Upper lobe of right lung (tissue), 1 donor: ENCODE measurements around the gene MLN. TPM values are rescaled to one million over a fixed set of nuclear protein-coding genes. Genes with fewer than 3 reads are reported as not detected.

Experiments used
- ATAC-seq: fragments of 200-7000 bp; cut with Tn5 transposase; one replicate; pipeline ENCODE4 v1.9.1; 2020; ENCODE audit warnings: mild to moderate bottlenecking, moderate library complexity
- DNase-seq: peaks from one replicate; pipeline ENCODE4 v3.0.0-alpha.2; 2020
- H3K27ac ChIP-seq: fragments of 200-600 bp; one replicate; pipeline ENCODE4 v1.8.0; 2022
- H3K27me3 ChIP-seq: fragments of 200-600 bp; one replicate; pipeline ENCODE4 v1.8.0; 2022; ENCODE audit warnings: mild to moderate bottlenecking
- H3K36me3 ChIP-seq: fragments of 200-600 bp; one replicate; pipeline ENCODE4 v1.8.0; 2022
- H3K4me1 ChIP-seq: fragments of 200-600 bp; one replicate; pipeline ENCODE4 v1.8.0; 2022
- H3K4me3 ChIP-seq: fragments of 200-600 bp; one replicate; pipeline ENCODE4 v1.8.0; 2022; ENCODE audit warnings: mild to moderate bottlenecking
- H3K9me3 ChIP-seq: fragments of 200-600 bp; one replicate; pipeline ENCODE4 v1.8.0; 2022
- intact Hi-C: fragments of 100-400 bp; cut with DNase I; formaldehyde crosslinking; loops from one replicate; pipeline ENCODE4 v1.11.0; 2022
- total RNA-seq: library from RNA; stranded (reverse); fragmentation: NEBNext Ultra II Directional; extraction: Animal tissue kit (Norgen Biotek cat#: 25700); gene quantifications from one replicate; pipeline ENCODE4 v1.2.1, GENCODE V29; 2021
- TF ChIP-seq, protein P1 (sequence below): fragments of 200-600 bp; IDR thresholded peaks from one replicate; pipeline ENCODE4 v1.8.0; 2022; ENCODE audit warnings: antibody characterized with exemption
- donor health status: DM: no; HTN: yes; CAD: no; lungs with severe emphysema.

The MLN gene
- total RNA-seq, 1 donor from 2014 or later: not detected

DNA sequence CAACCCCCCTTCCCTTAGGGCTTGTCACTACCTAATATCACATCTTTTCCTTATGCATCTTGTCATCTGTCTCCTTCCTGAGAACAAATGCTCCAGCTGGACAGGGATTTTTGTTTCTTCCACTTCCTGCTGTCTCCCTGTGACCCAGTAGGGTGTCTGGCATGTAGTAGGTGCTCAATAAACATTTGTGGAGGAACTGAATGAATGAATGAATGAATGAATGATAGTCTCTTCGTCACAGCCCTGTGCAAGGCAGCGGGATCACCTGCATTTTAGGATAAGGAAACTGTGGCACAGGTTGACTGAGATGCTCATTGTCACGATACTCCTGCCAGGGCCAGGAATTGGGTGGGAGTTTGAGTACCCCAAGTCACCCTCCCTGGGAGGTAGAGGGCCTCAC, 29.0 kb downstream of the MLN start:
- ATAC-seq (no peak), DNase-seq (no peak)
- TF ChIP-seq, protein P1, sequence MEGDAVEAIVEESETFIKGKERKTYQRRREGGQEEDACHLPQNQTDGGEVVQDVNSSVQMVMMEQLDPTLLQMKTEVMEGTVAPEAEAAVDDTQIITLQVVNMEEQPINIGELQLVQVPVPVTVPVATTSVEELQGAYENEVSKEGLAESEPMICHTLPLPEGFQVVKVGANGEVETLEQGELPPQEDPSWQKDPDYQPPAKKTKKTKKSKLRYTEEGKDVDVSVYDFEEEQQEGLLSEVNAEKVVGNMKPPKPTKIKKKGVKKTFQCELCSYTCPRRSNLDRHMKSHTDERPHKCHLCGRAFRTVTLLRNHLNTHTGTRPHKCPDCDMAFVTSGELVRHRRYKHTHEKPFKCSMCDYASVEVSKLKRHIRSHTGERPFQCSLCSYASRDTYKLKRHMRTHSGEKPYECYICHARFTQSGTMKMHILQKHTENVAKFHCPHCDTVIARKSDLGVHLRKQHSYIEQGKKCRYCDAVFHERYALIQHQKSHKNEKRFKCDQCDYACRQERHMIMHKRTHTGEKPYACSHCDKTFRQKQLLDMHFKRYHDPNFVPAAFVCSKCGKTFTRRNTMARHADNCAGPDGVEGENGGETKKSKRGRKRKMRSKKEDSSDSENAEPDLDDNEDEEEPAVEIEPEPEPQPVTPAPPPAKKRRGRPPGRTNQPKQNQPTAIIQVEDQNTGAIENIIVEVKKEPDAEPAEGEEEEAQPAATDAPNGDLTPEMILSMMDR: no peak
- intact Hi-C loops: loop anchor here (5.0 to 10.0 kb wide), 2 partner anchors 253 to 380 kb away; no protein-coding TSS in a partner anchor
- Histone ChIP-seq H3K4me1 (peaks cover 30% of the 10 kb centered on the region), H3K9me3 (no peaks in the 10 kb centered on the region), H3K4me3 (no peak overlapping the region), H3K27me3 (no peaks in the 10 kb centered on the region), H3K27ac (no peak overlapping the region), H3K36me3 (peaks cover 77% of the 10 kb centered on the region)

DNA sequence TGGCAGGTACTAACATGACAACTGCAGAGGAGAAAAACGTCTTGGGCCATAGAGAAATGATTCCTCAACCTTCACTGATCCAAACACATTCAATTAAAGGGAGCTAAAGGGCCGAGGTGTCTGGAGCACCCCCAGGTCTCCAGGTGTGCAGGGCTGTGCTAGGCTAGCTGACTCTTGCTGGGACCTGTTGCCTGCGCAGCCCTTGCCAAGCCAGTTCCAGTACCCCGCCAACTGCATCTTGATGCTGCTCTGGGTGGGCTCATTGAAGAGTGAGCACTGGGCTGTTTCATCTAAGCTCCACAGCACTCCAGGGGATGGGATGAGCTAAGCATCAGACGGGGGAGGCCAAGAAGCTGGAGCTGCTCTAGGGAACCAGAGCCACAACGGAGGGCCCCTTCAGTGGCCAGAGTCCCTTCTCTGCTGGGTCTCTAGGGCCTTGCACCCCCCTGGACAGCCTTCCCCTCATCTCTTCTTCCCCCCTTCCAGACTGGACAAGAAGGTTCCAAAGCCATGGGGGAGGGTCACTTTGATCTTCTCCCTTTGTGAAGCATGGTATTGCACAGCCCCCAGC, 30.8 kb downstream of the MLN start:
- H3K4me3 ChIP-seq: no peak overlapping the region
- no peak overlapping the region for H3K27ac ChIP-seq
- DNase-seq: no peak
- H3K27me3 ChIP-seq: no peaks in the 10 kb centered on the region
- no peaks in the 10 kb centered on the region for H3K9me3 ChIP-seq
- no peak for ATAC-seq
- TF ChIP-seq, protein P1: no peak
- intact Hi-C loops: loop anchor here (5.0 to 10.0 kb wide), 2 partner anchors 254 to 382 kb away; no protein-coding TSS in a partner anchor
- H3K36me3 ChIP-seq: peaks cover 59% of the 10 kb centered on the region
- H3K4me1 ChIP-seq: peaks cover 34% of the 10 kb centered on the region

DNA sequence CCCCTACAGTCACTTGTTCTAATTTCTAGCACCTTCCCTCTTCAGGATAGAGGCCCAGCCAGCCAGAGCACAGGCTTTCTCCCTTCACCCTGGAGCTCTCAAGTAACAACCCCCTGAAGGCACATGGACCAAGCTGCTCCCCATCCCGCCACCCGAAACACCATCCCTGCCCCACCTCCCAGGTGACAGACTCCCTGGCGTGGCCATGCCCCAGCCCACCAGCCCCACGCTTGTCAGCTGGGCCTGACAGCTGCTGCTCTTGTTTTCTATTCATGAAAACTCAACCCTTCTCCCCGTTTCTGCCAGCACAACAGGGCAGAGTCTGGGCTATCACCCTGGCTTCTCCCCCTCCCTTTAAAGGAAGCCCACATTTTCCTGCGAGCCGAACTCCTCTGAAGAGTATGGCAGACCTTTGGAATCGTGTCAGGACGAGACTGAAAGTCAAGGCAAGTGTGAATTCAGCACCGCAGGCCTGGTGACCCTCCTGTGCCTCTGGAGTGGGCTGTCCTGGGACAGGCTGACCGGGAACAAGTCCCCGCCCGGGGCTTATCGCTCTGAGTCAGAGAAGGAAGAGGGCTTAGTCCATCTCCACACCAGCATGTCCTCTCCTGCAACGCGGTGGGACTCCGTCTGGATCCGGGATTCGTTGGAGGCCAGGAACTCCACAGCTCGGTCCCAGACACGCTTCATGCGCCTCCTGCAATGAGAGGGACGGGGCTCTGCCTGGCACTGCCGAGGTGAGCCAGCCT, 31.5 kb downstream of the MLN start:
- TF ChIP-seq, protein P1: no peak
- H3K4me3 ChIP-seq: no peak overlapping the region
- DNase-seq: no peak
- H3K27ac ChIP-seq: peak overlapping the region; percentile 81
- H3K9me3 ChIP-seq: no peaks in the 10 kb centered on the region
- H3K27me3 ChIP-seq: no peaks in the 10 kb centered on the region
- no peak for ATAC-seq
- intact Hi-C loops: loop anchor here (5.0 to 10.0 kb wide), 2 partner anchors 255 to 383 kb away; no protein-coding TSS in a partner anchor
- H3K4me1 ChIP-seq: peaks cover 34% of the 10 kb centered on the region
- H3K36me3 ChIP-seq: peaks cover 51% of the 10 kb centered on the region

DNA sequence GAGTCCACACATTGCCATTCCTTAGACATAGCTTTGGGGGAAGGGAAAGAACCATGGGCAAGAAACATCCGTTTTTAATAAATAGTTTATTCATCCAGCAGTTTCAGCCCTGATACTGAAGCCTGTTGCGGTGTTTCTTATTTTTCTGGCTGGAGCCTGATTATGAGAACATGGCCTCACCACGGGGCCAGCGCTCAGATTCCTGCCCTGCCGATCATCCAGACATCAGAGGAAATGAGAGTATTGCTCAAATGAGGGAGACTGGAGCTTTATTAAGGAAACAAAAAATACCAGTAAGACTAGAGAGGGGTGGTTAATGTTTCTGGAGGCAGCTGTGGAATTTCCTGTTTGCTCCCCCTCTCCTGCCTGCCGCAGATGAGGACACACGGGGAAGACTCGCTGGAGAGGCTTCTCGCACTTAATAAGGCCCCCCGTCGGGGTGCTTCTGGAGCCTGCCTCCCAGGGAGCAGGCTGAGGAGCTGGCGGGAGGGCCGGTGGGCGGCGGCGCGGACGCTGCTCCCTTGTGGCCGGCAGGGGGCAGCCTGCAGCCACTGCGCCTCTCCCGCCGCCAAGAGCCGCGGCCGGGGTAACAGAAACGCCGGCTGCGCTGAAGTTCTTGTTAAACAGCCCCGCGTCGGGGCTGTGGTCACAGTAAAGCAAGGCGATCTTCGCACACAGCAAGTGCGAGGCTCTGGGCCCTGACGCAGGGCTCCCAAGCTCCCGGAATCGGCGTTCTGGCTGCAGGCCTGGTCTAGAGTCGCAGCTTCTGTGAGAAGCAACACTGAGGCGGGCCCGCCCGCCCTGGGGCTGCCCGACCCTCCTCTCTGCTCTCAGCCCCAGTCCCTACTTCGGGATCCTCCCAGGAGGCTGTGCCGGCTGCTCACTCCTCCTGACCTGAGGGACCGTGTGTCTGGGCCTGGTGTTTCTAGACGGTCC, 32.4 kb downstream of the MLN start:
- ATAC-seq (peak; percentile 89), DNase-seq (peak; percentile 87)
- Histone ChIP-seq H3K36me3 (peaks cover 43% of the 10 kb centered on the region), H3K4me1 (peaks cover 34% of the 10 kb centered on the region), H3K4me3 (no peak overlapping the region), H3K27me3 (no peaks in the 10 kb centered on the region), H3K27ac (peak overlapping the region; percentile 81), H3K9me3 (no peaks in the 10 kb centered on the region)
- TF ChIP-seq, protein P1: peak; percentile 98
- intact Hi-C loops: loop anchor here (5.0 to 10.0 kb wide), 2 partner anchors 256 to 383 kb away; no protein-coding TSS in a partner anchor

DNA sequence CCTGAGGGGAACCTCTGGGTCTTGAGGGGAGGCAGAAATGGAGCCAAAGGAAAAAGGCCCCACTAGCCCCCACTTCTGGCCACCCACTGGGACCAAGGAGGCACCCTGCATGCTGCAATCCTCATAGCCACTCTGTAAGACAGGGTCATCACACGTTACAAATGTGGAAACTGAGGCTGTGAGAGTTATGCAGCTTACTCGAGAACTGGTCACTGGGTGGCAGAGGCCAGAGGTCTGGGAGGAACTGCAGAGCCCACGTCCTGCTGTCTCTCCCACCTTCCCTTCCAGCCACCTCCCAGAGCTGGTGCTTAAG, 33.0 kb downstream of the MLN start:
- H3K4me1 ChIP-seq: peaks cover 34% of the 10 kb centered on the region
- no peak for DNase-seq
- H3K27ac ChIP-seq: peak overlapping the region; percentile 81
- H3K27me3 ChIP-seq: no peaks in the 10 kb centered on the region
- ATAC-seq: no peak
- TF ChIP-seq, protein P1: no peak
- H3K36me3 ChIP-seq: peaks cover 37% of the 10 kb centered on the region
- H3K9me3 ChIP-seq: no peaks in the 10 kb centered on the region
- no peak overlapping the region for H3K4me3 ChIP-seq
- intact Hi-C loops: loop anchor here (5.0 to 10.0 kb wide), 2 partner anchors 257 to 384 kb away; no protein-coding TSS in a partner anchor
